ENCODE results near the gene ROBO1.
A peak's percentile ranks its signal among the peaks of the same experiment; 100 is the strongest.

The ROBO1 gene

DNA sequence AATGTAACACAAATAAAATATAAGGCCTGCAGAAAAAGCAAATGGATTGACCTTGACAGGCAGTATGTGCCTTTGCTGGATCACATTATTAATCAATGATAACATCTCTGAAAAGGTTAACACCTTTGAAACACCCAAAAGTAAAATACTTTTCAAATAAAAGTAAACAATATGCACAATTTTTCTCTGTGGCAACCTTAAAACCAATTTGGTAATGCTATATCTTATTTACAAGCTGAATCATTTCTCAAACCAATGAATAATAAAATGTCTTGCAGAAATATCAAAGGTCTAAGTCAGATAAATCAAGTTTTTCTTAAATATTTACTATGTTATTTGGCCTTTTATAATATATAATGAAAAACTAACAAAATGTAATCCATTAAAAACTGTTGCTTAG, 1018.7 kb downstream of the ROBO1 start:
- no peak for TF ChIP-seq CTCF (conservative IDR thresholded peaks at IDR 0.05; ENCODE audit: low read depth, low read length)
- H3K4me3 ChIP-seq (ENCODE audit: low read depth, low read length): no peak overlapping the region
- DNase-seq (ENCODE audit: low read depth): no peak

GRCh38 chr3:78745847-78746246, 1022.0 kb downstream of the ROBO1 start:
- DNase-seq (ENCODE audit: low read depth): no peak
- H3K4me3 ChIP-seq (ENCODE audit: low read depth, low read length): no peak overlapping the region
- no peak for TF ChIP-seq CTCF (conservative IDR thresholded peaks at IDR 0.05; ENCODE audit: low read depth, low read length)

GRCh38 chr3:78742491-78742890, 1025.3 kb downstream of the ROBO1 start:
- H3K4me3 ChIP-seq (ENCODE audit: low read depth, low read length): no peak overlapping the region
- no peak for DNase-seq (ENCODE audit: low read depth)
- TF ChIP-seq CTCF (conservative IDR thresholded peaks at IDR 0.05; ENCODE audit: low read depth, low read length): no peak

DNA sequence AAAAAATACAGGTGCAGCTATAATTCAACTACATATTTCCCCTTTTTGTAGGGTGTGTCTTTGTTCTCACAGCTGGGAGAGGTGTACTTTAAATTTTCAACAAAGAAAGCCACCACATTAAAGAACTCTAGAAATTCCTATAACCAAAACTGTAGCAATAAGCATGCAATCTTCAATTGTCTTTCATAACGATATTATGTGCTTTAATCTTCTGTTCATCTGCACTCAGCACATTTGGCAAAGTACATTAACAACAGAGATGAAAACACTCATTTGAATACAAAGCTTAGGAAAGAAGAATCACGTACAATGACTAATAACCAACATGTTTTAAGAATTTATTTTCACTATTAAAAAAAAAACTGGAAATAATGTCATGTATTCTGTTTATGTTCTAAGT, 1025.8 kb downstream of the ROBO1 start:
- no peak for DNase-seq (ENCODE audit: low read depth)
- H3K4me3 ChIP-seq (ENCODE audit: low read depth, low read length): no peak overlapping the region
- no peak for TF ChIP-seq CTCF (conservative IDR thresholded peaks at IDR 0.05; ENCODE audit: low read depth, low read length)

GRCh38 chr3:78741066-78741645, 1026.6 kb downstream of the ROBO1 start:
- H3K4me3 ChIP-seq (ENCODE audit: low read depth, low read length): no peak overlapping the region
- DNase-seq (ENCODE audit: low read depth): no peak
- peak; percentile 56 for TF ChIP-seq CTCF (conservative IDR thresholded peaks at IDR 0.05; ENCODE audit: low read depth, low read length)

DNA sequence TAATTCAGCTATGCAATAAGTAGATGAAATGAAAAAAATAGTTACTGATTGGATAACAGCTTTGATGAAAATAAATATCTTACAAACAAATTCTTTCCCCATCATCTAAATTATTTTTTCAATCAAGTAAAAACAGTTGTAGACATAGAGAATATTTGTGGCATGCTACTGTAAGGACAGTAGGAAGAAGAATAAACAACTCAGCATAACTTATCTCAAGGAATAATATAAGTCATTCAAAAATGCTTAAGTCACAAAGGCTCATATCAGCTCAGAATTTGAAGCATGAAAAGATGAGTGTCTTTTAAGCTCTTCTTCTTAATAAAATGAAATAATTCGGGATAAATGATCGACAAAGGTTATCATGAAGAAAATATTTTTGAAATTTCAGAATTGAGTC, 1029.0 kb downstream of the ROBO1 start:
- no peak for TF ChIP-seq CTCF (conservative IDR thresholded peaks at IDR 0.05; ENCODE audit: low read depth, low read length)
- no peak for DNase-seq (ENCODE audit: low read depth)
- H3K4me3 ChIP-seq (ENCODE audit: low read depth, low read length): no peak overlapping the region

DNA sequence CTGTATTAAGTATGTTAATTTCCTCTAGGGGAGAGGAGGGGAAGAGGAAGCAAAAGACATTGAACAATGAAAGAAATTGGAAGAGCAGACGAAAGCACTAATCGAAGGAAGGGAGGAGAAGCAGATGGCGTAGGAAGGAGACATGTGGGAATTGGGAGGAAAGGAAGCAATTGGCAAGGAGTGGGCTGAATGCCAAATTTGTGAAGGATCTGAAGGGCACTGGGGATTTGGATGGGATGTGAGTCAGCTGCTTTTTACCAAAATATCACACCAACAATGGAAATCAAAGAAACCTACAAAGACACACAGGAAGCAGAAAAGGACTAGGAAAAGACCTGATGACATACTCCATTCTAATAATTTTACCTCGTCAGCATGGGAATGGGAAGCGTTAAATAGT, 1029.8 kb downstream of the ROBO1 start:
- no peak for DNase-seq (ENCODE audit: low read depth)

More for the DNA sequence above, 1029.8 kb downstream of the ROBO1 start:
- H3K4me3 ChIP-seq (ENCODE audit: low read depth, low read length): no peak overlapping the region
- no peak for TF ChIP-seq CTCF (conservative IDR thresholded peaks at IDR 0.05; ENCODE audit: low read depth, low read length)
